ENCODE data around the gene ADNP.

ADNP gene

DNA sequence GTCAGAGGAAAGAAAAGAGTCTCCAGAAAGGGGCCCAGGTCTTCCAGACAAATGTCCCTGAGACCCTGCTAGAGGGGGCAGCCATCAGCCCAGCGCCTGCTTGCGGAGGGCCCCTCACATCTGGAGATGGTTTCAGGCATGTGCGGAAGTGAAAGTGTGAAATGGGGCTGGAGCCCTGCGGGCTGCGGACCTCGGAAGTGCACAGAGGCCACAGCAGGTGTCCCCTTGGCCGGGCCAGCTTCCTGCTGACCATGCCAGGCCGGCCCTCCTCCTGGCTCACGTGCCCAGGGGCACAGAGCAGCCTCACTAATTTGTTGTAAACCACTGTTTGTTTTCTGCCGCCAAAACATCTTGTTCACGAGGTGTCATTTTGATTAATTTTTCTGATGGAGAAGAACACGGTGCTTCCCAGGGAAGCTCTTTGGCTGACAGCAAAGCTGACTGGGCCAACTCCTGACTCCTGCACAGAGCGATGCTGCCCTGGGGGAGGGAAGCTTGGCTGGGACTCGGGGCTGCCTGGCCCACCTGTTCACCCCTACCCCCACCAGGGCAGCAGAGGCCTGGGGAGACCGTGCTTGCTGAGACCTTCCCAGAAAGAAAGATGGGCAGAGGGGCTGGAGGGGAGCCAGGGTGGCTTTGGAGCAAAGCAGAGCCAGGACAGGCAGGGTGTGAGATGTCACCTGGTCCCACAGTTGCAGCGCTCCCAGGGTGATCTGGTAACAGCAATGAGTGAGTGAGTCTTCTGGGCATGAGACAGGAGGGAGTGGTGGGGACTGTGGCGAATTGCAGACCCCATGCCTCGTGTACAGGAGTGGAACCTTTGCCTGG lies 82.2 kb downstream of the ADNP start:
- DNase-seq (ENCODE audit: low spot score) = no peak

DNA sequence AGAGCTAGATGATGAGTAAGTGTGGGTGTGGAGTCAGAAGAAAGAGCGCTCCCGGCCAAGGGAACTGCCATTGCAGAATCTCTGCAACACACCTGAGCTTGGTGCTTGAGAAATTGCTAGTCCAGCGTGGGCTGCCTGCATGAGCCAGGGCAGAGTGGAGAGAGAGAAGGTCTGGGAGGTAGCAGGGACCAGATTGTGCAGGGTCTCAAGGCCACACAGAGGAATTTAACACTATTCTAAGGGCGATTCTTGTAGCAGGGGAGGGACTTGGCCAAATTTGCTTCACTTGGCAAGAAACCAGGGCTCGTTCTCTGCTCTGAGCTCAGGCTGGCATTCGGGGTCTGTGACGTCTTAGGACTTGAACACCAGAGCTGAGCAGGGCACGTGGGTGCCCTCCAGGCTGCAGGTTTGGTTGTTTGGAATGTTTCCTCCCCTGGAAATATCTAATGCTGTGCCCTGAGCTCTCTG lies 82.9 kb downstream of the ADNP start:
- DNase-seq (ENCODE audit: low spot score) = no peak

DNA sequence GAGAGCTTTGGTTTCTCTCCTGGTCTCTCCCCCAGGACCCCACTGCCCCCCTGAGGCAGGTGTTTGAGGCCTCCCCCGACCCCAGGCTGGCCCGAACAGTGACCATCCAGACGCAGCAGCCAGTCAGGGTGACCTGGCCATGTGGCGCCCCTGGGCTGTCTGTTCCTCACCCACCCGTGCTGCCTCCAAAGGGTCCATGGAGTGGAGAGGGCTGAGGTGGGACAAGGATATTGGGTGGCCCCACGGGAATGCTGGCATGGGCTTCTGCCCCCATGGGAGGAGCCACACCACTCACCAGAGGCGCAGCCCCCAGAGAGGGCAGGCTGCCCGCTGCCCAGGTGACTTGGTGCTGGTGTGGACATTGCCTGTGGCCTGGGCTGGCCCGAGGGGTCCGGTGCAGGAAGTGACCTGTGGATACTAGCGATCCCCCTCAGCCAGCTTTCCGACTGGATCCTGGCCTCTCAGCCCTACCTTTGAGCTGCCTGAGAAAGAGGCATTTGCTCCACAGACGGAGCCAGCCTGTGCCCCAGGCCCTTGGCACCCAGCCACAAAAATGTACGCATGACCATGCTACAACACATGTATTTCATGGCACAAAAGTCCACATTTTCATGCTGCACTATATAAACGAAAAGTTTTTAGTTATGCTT lies 85.5 kb downstream of the ADNP start:
- no peak for DNase-seq (ENCODE audit: low spot score)

DNA sequence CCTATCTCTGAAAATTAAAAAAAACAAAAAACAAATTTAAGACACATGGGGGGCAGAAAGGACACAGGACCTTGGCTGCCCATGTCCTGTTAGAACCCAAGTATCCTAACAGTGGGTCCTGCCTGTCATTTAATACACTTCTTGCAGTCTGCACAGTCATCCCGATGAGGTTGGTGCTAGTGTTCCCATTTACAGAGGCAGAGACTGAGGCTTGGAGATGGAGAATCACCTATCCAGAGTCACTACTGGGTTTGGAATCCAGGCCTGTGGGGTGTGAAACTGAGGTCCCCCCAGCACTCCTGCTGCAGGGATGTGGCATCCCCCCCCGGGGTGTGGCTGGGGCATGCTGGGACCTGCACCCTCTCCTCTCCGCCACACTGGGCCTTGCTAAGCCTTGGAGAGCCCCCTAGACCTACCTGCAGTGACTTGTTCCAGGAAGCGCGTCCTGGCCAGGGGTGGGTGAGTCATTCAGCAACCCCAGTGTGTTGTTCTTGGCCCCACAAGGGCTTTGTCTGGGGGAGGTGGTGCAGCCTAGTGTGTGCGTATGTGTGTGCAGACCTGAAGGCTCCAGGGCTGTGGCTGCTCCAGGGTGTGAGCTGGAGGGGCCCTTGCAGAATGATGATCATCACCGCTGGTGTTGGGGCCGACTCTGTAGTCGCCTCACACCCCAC lies 86.7 kb downstream of the ADNP start:
- no peak for DNase-seq (ENCODE audit: low spot score)

DNA sequence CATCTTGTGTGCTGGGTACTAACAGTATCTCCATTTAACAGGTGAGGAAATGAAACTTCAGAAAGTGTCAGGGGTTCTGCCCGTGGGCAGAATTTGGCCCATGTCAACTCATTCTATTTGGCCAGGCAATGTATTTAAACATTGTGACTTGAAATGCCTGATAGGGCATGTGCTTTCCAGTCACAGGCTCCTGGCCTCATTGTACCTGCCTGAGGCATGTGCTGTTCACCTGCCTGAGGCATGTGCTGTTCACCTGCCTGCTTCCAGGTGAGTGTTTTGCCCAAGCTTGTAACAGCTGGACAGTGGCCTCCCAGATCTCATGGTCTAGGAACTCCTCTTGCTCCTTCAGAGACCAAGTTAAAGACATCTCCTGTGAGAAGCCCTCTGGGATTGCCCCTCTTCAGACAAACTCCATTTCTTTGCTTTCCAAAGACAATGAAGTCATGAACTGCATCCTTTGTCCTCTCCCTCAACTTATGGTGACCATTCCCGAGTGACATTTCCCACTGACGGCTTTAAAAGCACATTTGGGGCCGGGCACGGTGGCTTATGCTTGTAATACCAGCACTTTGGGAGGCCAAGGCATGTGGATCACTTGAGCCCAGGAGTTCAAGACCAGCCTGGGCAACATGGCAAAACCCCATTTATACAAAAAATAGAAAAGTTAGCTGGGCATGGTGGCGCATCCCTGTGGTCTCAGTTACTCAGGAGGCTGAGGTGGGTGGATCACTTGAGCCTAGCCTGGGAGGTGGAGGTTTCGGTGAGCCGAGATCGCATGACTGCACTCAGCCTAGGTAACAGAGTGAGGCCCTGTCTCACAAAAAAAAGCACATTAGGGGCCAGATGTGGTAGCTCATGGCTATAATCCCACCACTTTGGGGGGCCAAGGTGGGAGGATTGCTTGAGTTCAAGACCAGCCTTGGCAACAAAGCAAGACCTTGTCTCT lies 87.6 kb downstream of the ADNP start:
- no peak for DNase-seq (ENCODE audit: low spot score)

DNA sequence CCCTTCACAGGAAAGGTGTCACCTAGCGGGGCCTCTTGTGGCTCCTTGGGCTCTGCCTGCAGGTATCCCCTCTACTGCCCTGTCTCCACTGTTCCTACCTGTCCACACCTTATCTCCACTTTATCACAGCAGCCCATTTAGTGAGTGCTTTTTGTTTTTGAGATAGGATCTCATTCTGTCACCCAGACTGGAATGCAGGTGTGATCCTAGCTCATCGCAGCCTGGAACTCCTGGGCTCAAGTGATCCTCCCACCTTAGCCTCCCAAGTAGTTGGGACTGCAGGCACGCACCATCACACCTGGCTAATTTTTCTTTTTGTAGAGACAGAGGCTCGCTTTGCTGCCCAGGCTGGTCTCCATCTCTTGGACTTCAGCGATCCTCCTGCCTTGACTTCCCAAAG lies 88.4 kb downstream of the ADNP start:
- no peak for DNase-seq (ENCODE audit: low spot score)
